ENCODE measurements around the gene MASP2.
"Not testable (repeated sequence)": the region's sequence is repeated elsewhere in the genome, so short reads cannot be mapped to it uniquely, and the experiment has no call there.

The MASP2 gene

GRCh38 chr1:11058595-11059154, 11.6 kb upstream of the MASP2 start:
- in situ Hi-C loops (cut with MboI; ENCODE audit: low sequenced_read_pairs) = no loop called here

GRCh38 chr1:11058026-11058425, 11.0 kb upstream of the MASP2 start:
- in situ Hi-C loops (cut with MboI; ENCODE audit: low sequenced_read_pairs) = no loop called here

GRCh38 chr1:11057477-11057876, 10.4 kb upstream of the MASP2 start:
- in situ Hi-C loops (cut with MboI; ENCODE audit: low sequenced_read_pairs) = no loop called here

GRCh38 chr1:11056504-11056903, 9.5 kb upstream of the MASP2 start:
- in situ Hi-C loops (cut with MboI; ENCODE audit: low sequenced_read_pairs) = no loop called here

- in situ Hi-C loops (cut with MboI; ENCODE audit: low sequenced_read_pairs) = no loop called here
Observed at GRCh38 chr1:11055676-11056075, 8.6 kb upstream of the MASP2 start.

- in situ Hi-C loops (cut with MboI; ENCODE audit: low sequenced_read_pairs) = no loop called here
Observed at GRCh38 chr1:11054666-11055065, 7.6 kb upstream of the MASP2 start.

- in situ Hi-C loops (cut with MboI; ENCODE audit: low sequenced_read_pairs) = no loop called here
Observed at GRCh38 chr1:11054181-11054580, 7.1 kb upstream of the MASP2 start.

GRCh38 chr1:11053758-11054137, 6.7 kb upstream of the MASP2 start:
- in situ Hi-C loops (cut with MboI; ENCODE audit: low sequenced_read_pairs) = no loop called here

- in situ Hi-C loops (cut with MboI; ENCODE audit: low sequenced_read_pairs) = no loop called here
Observed at GRCh38 chr1:11052839-11053757, 6.1 kb upstream of the MASP2 start.

GRCh38 chr1:11051781-11052511, 4.9 kb upstream of the MASP2 start:
- in situ Hi-C loops (cut with MboI; ENCODE audit: low sequenced_read_pairs) = no loop called here

GRCh38 chr1:11051121-11051520, 4.1 kb upstream of the MASP2 start:
- in situ Hi-C loops (cut with MboI; ENCODE audit: low sequenced_read_pairs) = not testable (repeated sequence)

GRCh38 chr1:11046270-11046566, 821 bp downstream of the MASP2 start:
- in situ Hi-C loops (cut with MboI; ENCODE audit: low sequenced_read_pairs) = no loop called here

- in situ Hi-C loops (cut with MboI; ENCODE audit: low sequenced_read_pairs) = no loop called here
Observed at GRCh38 chr1:11045428-11046269, 1.4 kb downstream of the MASP2 start.

GRCh38 chr1:11044849-11045427, 2.1 kb downstream of the MASP2 start:
- in situ Hi-C loops (cut with MboI; ENCODE audit: low sequenced_read_pairs) = no loop called here

- in situ Hi-C loops (cut with MboI; ENCODE audit: low sequenced_read_pairs) = no loop called here
Observed at GRCh38 chr1:11044086-11044848, 2.8 kb downstream of the MASP2 start.

GRCh38 chr1:11042995-11043874, 3.8 kb downstream of the MASP2 start:
- in situ Hi-C loops (cut with MboI; ENCODE audit: low sequenced_read_pairs) = no loop called here

GRCh38 chr1:11042065-11042464, 5.0 kb downstream of the MASP2 start:
- in situ Hi-C loops (cut with MboI; ENCODE audit: low sequenced_read_pairs) = no loop called here

- in situ Hi-C loops (cut with MboI; ENCODE audit: low sequenced_read_pairs) = no loop called here
Observed at GRCh38 chr1:11041048-11041447, 6.0 kb downstream of the MASP2 start.

GRCh38 chr1:11040105-11040429, 7.0 kb downstream of the MASP2 start:
- in situ Hi-C loops (cut with MboI; ENCODE audit: low sequenced_read_pairs) = not testable (repeated sequence)
